Measurements from ENCODE around the gene EIF4E2. TPM values are rescaled to one million over a fixed set of nuclear protein-coding genes. Genes with fewer than 3 reads are reported as not detected.

The EIF4E2 gene
- total and polyA plus RNA-seq, 2 of the 13 experiments (the other 11 are each of a cell fraction or from before 2014, with no cell fraction given): 25.0 to 101 TPM

GRCh38 chr2:232523682-232524597, 26.5 kb upstream of the EIF4E2 start (continued):
- TF ChIP-seq, protein P1, sequence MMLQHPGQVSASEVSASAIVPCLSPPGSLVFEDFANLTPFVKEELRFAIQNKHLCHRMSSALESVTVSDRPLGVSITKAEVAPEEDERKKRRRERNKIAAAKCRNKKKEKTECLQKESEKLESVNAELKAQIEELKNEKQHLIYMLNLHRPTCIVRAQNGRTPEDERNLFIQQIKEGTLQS (CRISPR knock-in tag; IDR thresholded peaks at IDR 0.05): no peak
- TF ChIP-seq, protein P2, sequence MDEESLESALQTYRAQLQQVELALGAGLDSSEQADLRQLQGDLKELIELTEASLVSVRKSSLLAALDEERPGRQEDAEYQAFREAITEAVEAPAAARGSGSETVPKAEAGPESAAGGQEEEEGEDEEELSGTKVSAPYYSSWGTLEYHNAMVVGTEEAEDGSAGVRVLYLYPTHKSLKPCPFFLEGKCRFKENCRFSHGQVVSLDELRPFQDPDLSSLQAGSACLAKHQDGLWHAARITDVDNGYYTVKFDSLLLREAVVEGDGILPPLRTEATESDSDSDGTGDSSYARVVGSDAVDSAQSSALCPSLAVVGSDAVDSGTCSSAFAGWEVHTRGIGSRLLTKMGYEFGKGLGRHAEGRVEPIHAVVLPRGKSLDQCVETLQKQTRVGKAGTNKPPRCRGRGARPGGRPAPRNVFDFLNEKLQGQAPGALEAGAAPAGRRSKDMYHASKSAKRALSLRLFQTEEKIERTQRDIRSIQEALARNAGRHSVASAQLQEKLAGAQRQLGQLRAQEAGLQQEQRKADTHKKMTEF (CRISPR knock-in tag; IDR thresholded peaks at IDR 0.05): no peak
- TF ChIP-seq NFRKB (IDR thresholded peaks at IDR 0.05) (no peak), ZNF260 (CRISPR knock-in tag; IDR thresholded peaks at IDR 0.05; ENCODE audit: borderline replicate concordance, low read depth) (no peak), ZNF761 (CRISPR knock-in tag; conservative IDR thresholded peaks at IDR 0.05) (0 out of 2 replicates have a peak, but pooled peaks have one; percentile 51), BRF2 (CRISPR knock-in tag; IDR thresholded peaks at IDR 0.05) (no peak), ZNF674 (CRISPR knock-in tag; IDR thresholded peaks at IDR 0.05; ENCODE audit: low read depth) (no peak), FOXA3 (CRISPR knock-in tag; IDR thresholded peaks at IDR 0.05) (no peak), POLR2A (IDR thresholded peaks at IDR 0.05; ENCODE audit: insufficient read depth in 1 of 2, low read depth in 2 of 2, low read length in 2 of 2) (no peak), ZNF777 (CRISPR knock-in tag; IDR thresholded peaks at IDR 0.05) (peak; percentile 50; the same call in 1 of the 2 replicates), ZNF710 (CRISPR knock-in tag; IDR thresholded peaks at IDR 0.05; ENCODE audit: borderline replicate concordance) (no peak), IRF2 (CRISPR knock-in tag; IDR thresholded peaks at IDR 0.05) (no peak), TRAFD1 (CRISPR knock-in tag; IDR thresholded peaks at IDR 0.05; ENCODE audit: borderline replicate concordance) (no peak), BRD4 (CRISPR knock-in tag; IDR thresholded peaks at IDR 0.05) (no peak), SAP130 (CRISPR knock-in tag; IDR thresholded peaks at IDR 0.05; ENCODE audit: low read depth) (peak; percentile 49), PRDM15 (CRISPR knock-in tag; IDR thresholded peaks at IDR 0.05) (no peak), ZNF414 (CRISPR knock-in tag; IDR thresholded peaks at IDR 0.05) (0 out of 2 replicates have a peak, but pooled peaks have one; percentile 36)

All from HepG2 (cell line).